Mesodermal cell (in vitro differentiated cells): Measurements from ENCODE around the gene MFGE8.

ENCODE experiments used
- H3K27ac ChIP-seq: 2 replicates; pipeline ENCODE4 v1.7.0; 2013; ENCODE audit warnings: mild to moderate bottlenecking, low read depth, low read length, moderate library complexity; ENCODE audit not compliant: severe bottlenecking
- H3K36me3 ChIP-seq: 2 replicates; pipeline ENCODE4 v1.7.1; 2013; ENCODE audit warnings: mild to moderate bottlenecking, low read length, moderate library complexity; ENCODE audit not compliant: control insufficient read depth, insufficient read depth
- H3K4me1 ChIP-seq: one replicate; pipeline ENCODE4 v1.7.1; 2013; ENCODE audit warnings: mild to moderate bottlenecking, low read length; ENCODE audit not compliant: insufficient read depth, control insufficient read depth, poor library complexity, severe bottlenecking
- H3K4me3 ChIP-seq: 2 replicates; pipeline ENCODE4 v1.7.0; 2013; ENCODE audit warnings: low read length, control low read depth, mild to moderate bottlenecking; ENCODE audit not compliant: insufficient read depth, poor library complexity, severe bottlenecking; ENCODE audit errors: extremely low read depth
- H3K9me3 ChIP-seq: 2 replicates; pipeline ENCODE4 v1.7.1; 2013; ENCODE audit warnings: mild to moderate bottlenecking, low read length, moderate library complexity; ENCODE audit not compliant: control insufficient read depth
- WGBS, 2 experiments: methylation state at CpG; one replicate each; pipeline ENCODE4 v1.1.5; 2013; ENCODE audit warnings: missing lambda C conversion rate in 2 of 2; ENCODE audit not compliant: insufficient coverage in 2 of 2; 5-methylcytosine and 5-hydroxymethylcytosine counted together

Gene MFGE8

DNA sequence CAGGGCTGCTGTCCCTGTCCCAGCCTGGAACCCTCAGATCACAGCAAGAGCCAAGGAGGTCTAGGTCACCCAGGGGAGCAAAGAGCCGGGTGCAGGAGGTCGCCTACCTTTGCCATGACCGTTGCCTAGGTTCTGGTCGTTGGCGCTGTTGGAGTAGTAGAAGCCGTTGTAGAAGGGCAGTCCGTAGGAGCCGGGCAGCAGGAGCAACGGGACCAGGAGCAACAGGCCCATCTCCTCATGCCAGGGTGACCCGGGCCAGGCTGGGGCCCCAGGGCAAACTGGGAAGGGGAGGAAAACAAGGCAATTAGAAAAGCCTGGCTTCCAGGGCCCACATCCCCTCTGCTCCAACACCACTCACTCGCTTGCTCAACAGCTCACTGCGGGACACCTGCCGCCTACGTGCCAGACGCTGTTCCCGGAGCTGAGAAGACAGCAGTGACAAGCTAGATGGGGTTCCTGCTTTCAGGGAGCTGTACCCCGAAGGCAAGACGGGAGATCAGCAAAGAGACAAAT, 26.1 kb downstream of the MFGE8 start:
- no peak overlapping the region for H3K4me3 ChIP-seq
- no peaks in the 10 kb centered on the region for H3K9me3 ChIP-seq
- H3K36me3 ChIP-seq = no peaks in the 10 kb centered on the region
- no peak overlapping the region for H3K27ac ChIP-seq
- WGBS, 2 experiments = 92 to 93% methylated on average over 16 to 18 of the region's 18 CpGs
- H3K4me1 ChIP-seq = peaks cover 5% of the 10 kb centered on the region

DNA sequence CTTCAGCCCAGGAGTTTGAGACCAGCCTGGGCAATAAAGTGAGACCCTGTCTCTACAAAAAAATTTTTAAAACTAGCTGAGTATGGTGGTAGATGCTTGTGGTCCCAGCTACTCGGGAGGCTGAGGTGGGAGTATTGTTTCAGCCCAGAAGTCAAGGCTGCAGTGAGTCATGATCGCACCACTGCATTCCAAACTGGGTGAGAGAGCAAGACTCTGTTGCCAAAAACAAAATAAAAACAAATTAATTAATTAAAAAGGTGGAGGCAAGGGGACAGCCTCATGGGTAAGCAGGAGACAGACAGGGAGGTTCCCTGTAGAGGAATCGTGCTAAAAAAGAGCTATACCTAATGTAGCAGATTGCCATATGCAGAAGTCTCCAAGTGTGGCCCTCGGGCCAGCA, 30.4 kb downstream of the MFGE8 start:
- Histone ChIP-seq H3K36me3 (no peaks in the 10 kb centered on the region), H3K9me3 (no peaks in the 10 kb centered on the region), H3K27ac (no peak overlapping the region), H3K4me3 (no peak overlapping the region), H3K4me1 (peaks cover 5% of the 10 kb centered on the region)
- WGBS, 2 experiments = 80 to 96% methylated on average over 2 to 3 of the region's 4 CpGs

DNA sequence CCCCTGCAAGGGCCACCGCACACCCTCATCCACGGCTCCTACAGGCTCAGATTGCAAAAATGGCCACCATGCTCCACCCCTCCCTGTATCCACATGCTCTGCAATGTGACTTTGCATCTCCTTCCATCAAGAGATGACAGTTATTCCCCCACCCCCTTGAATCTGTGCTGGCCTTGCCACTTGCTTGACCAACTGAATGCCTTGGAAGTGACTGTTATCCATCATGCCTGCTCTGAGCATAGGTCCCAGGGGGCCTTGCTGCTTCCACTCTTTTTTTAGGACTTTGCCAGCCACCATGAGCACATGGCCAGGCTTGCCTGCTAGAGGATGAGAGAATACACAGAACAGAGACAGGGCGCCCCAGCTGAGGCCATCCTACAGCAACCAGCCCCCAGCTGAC, 31.4 kb downstream of the MFGE8 start:
- no peak overlapping the region for H3K27ac ChIP-seq
- no peak overlapping the region for H3K4me3 ChIP-seq
- no peaks in the 10 kb centered on the region for H3K9me3 ChIP-seq
- H3K36me3 ChIP-seq = no peaks in the 10 kb centered on the region
- WGBS, 2 experiments = 88 to 94% methylated on average over 3 of the region's 3 CpGs
- H3K4me1 ChIP-seq = peaks cover 5% of the 10 kb centered on the region

DNA sequence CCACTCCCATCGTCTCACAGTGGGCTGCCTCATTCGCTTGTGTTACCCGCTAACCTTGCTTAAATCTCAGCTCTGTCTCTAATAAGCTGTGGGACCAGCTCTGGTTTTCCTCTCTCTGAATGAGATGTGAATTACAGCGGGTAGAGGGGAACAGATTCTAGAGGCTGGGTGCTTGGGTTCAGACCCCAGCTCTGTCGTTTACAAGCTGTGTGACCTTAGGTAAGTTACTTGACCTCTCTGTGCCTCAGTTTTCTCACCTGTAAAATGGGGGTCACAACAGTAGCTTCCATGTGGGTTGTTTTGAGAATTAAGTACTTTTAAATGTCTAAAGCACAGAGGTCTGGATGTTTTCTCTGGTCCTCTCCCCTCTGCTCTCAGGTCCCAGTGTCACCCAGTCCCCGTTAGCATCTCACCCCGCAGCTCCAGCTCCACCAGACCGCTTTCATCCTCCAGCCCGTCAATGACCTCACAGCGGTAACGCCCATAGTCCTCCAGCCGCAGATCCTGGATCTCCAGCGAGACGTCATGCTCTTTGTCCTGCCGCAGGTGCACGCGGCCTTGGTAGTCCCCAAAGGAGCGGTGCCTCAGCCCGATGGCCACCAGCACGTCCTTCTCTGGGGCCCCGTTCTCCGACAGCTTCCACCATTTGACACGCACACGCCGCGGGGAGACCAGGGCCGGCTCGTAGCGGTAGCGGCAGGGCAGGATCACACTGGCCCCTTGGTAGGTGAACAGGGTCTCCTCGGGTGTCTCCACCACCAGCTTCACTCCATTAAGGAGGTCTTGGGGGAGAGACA, 32.0 kb downstream of the MFGE8 start:
- Histone ChIP-seq H3K4me3 (no peak overlapping the region), H3K36me3 (no peaks in the 10 kb centered on the region), H3K27ac (no peak overlapping the region), H3K4me1 (peaks cover 5% of the 10 kb centered on the region), H3K9me3 (no peaks in the 10 kb centered on the region)
- WGBS, 2 experiments = 95 to 98% methylated on average over 24 to 29 of the region's 31 CpGs

DNA sequence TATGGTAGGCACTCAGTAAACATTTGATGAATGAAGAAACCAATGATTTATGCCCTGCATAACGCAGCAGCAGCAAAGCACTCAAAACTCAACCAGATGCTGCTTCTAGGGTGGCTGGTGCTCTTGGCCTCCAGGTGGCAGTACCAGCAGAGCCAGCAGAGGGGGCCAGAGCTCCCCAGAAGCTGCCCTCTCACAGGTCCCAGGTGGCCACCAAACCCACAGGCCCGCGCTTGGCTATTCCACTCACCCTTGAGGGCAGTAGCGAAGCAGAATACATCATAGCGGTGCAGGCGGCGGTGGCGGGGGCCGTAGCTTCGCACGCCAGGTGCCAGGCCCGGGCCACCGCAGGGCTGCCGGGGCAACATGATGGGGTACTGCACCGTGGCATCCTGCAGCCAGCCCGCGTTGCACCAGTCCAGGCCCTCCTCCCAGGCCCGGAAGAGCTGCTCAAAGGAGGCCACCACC, 34.4 kb downstream of the MFGE8 start:
- H3K36me3 ChIP-seq = no peaks in the 10 kb centered on the region
- no peaks in the 10 kb centered on the region for H3K9me3 ChIP-seq
- no peak overlapping the region for H3K4me3 ChIP-seq
- peaks cover 5% of the 10 kb centered on the region for H3K4me1 ChIP-seq
- H3K27ac ChIP-seq = no peak overlapping the region
- 67 to 70% methylated on average over 17 to 18 of the region's 18 CpGs for WGBS, 2 experiments

DNA sequence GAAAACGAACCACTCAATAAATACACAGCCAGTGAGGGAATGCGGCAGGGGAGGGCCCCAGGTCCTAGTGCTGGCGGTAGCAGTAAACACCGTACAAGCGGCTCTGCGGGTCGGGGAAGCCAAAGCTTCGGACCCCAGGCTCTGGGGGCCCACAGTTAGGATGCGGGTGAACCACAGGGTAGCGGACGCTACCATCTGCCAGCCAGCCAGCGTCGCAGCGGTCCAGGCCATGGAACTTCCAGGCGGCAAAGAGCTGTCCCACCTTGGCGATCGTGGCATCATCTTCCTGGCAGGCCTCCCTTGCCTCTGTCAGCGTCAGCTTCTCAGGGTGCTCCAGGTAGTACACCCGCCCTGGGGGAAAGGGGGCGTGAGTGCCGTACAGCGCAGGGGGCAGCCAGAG, 35.3 kb downstream of the MFGE8 start:
- Histone ChIP-seq H3K4me1 (peaks cover 5% of the 10 kb centered on the region), H3K36me3 (no peaks in the 10 kb centered on the region), H3K27ac (no peak overlapping the region), H3K4me3 (no peak overlapping the region), H3K9me3 (no peaks in the 10 kb centered on the region)
- WGBS, 2 experiments = 90 to 96% methylated on average over 20 to 21 of the region's 22 CpGs

DNA sequence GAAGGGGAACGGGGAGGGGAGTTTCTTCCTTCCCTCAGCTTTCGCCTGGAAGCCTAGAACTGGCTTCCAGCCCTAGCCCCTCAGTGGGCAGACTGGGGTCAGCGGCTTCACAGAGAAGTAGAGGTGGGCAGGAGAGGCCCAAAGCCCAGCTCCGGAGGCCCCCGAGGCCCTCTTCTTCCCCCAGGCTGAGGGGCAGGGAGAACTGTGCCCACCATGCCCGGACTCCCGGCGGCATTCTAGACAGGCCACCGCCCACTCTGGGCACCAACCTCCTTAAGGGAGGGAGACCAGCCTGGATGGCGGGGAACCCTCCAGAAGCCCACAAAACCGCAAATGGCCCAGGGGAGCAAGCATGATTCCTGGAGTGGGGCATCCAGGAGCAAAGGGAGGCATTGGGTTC, 35.8 kb downstream of the MFGE8 start:
- no peak overlapping the region for H3K27ac ChIP-seq

DNA sequence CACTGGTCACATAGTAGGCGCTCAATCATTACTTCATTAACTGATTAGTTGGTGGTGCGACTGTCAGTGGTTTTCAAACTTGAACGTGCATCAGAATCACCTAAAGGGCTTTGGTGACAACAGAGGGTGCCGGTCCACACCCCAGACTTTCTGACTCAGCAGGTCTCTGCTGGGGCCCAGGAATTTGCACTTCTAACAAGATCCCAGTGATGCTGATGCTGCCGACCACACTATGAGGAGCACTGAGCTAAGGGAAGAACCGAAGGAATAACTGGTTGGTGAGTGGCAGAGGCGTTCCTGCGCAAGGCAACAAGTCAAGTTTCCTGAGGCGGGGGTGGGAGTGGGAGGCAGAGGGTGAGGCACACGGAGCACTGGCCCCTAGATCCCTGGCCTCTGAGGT, 36.6 kb downstream of the MFGE8 start:
- no peaks in the 10 kb centered on the region for H3K9me3 ChIP-seq
- H3K36me3 ChIP-seq = no peaks in the 10 kb centered on the region
- H3K4me1 ChIP-seq = no peaks in the 10 kb centered on the region
- H3K4me3 ChIP-seq = no peak overlapping the region
- no peak overlapping the region for H3K27ac ChIP-seq
- WGBS, 2 experiments = 83 to 88% methylated on average over 9 of the region's 10 CpGs

More for the DNA sequence above, 35.8 kb downstream of the MFGE8 start:
- Histone ChIP-seq H3K36me3 (no peaks in the 10 kb centered on the region), H3K4me1 (peaks cover 5% of the 10 kb centered on the region), H3K9me3 (no peaks in the 10 kb centered on the region), H3K4me3 (no peak overlapping the region)
- 87 to 97% methylated on average over 5 to 9 of the region's 11 CpGs for WGBS, 2 experiments

DNA sequence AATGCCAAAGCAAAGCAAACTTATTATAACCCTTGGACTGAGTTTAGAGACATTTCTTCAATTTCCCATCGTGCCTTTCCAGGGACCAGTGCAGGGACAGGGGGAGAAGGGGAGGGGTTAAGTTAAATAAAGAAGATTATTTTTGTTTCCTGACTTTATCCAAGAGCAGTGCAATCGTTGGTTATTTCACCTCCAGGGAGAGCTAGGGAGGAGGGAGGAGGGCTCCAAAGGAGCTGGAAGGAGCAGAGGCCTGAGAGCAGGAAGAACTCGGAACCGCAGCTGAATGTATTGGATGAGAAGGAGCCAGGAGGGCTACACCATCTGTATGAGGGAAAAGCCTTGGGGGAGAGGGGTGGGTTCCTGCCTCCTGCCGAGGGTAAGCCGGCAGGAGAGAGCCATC, 38.5 kb downstream of the MFGE8 start:
- H3K4me1 ChIP-seq = no peaks in the 10 kb centered on the region
- H3K4me3 ChIP-seq = no peak overlapping the region
- no peak overlapping the region for H3K27ac ChIP-seq
- 57 to 68% methylated on average over 4 of the region's 6 CpGs for WGBS, 2 experiments
- H3K9me3 ChIP-seq = no peaks in the 10 kb centered on the region
- no peaks in the 10 kb centered on the region for H3K36me3 ChIP-seq

DNA sequence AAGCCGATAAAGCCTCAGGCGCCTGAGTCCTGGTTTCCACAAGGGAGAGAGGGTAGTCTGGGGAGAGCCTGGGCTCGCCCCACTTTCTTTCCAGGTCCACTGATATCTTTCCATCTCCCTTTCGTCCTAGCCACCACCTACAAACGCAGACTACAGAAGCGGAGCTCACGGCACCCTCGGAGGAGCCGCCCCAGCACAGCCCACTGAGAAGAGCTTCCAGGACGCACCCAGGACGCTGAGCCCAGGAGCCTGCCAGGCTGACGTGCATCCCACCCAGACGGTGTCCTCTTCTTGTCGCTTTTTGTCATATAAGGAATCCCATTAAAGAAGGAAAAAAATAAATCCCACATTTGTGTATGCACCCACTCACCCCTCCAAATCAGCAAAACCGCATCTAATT, 38.9 kb downstream of the MFGE8 start:
- WGBS, 2 experiments = 93 to 94% methylated on average over 7 to 11 of the region's 15 CpGs
- Histone ChIP-seq H3K9me3 (no peaks in the 10 kb centered on the region), H3K4me3 (no peak overlapping the region), H3K27ac (no peak overlapping the region), H3K36me3 (no peaks in the 10 kb centered on the region), H3K4me1 (no peaks in the 10 kb centered on the region)

DNA sequence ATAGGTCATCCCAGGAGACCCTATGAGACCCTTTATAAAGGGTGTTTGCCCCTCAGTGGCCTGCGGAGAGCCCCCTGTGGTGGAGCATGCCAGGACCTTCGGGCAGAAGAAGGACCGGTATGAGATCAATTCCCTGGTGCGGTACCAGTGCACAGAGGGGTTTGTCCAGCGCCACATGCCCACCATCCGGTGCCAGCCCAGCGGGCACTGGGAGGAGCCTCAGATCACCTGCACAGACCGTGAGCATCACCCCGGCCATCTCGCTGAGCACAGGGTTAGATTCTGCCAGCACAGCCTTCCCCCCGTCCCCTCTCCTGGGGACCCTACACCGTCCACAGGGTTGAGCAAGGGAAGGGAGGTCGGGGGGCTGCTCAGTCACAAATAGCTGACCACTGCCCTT, 39.4 kb downstream of the MFGE8 start:
- Histone ChIP-seq H3K36me3 (no peaks in the 10 kb centered on the region), H3K4me1 (no peaks in the 10 kb centered on the region), H3K27ac (no peak overlapping the region), H3K9me3 (no peaks in the 10 kb centered on the region), H3K4me3 (no peak overlapping the region)
- 91 to 92% methylated on average over 7 to 10 of the region's 13 CpGs for WGBS, 2 experiments
